GM21786 (cell line): ENCODE measurements around the gene KRTAP10-8.
"Not testable (repeated sequence)": the region's sequence is repeated elsewhere in the genome, so short reads cannot be mapped to it uniquely, and the experiment has no call there.

Experiments
- ATAC-seq: cut with Tn5 transposase; IDR thresholded peaks from one replicate; pipeline ENCODE4 v1.9.1; 2021; ENCODE audit not compliant: unreplicated experiment

The KRTAP10-8 gene, protein sequence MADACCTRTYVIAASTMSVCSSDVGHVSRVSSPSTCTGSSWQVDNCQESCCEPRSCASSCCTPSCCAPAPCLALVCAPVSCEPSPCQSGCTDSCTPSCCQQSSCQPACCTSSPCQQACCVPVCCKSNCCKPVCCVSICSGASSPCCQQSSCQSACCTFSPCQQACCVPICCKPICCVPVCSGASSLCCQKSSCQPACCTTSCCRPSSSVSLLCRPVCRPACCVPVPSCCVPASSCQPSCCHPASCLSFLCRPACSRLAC

DNA sequence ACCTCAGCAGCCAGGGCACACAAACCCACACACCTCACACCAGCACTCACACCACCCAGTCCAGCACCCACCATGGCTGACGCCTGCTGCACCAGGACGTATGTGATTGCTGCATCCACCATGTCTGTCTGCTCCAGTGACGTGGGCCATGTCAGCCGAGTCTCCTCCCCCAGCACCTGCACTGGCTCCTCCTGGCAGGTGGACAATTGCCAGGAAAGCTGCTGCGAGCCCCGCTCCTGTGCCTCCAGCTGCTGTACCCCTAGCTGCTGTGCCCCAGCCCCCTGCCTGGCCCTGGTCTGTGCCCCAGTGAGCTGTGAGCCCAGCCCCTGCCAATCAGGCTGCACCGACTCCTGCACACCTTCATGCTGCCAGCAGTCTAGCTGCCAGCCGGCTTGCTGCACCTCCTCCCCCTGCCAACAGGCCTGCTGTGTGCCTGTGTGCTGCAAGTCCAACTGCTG is at the start of gene KRTAP10-8:
KRTAP10-8 (plus strand) TSS at position 51 of the 458 bp plus-strand sequence; CDS start at position 73, 22 bp downstream.
- ATAC-seq: no peak

DNA sequence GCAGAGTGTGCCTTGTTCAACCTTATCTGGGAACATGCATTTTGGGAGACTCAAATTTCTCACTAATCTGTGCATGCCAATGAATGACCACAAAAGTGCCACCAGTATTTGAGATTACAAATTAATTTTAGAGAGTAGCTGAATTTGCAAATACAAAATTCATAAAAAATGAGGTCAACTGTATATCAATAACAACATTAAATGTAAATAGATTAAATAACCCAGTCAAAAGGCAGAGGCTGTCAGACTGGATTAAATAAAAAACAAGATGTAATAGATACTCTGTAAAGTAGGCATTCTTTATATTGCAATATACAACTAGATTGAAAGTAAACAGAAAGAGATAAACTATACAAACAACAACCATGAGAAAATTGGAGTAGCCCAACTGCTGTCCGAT is 47.8 kb upstream of the KRTAP10-8 start:
- ATAC-seq: no peak

DNA sequence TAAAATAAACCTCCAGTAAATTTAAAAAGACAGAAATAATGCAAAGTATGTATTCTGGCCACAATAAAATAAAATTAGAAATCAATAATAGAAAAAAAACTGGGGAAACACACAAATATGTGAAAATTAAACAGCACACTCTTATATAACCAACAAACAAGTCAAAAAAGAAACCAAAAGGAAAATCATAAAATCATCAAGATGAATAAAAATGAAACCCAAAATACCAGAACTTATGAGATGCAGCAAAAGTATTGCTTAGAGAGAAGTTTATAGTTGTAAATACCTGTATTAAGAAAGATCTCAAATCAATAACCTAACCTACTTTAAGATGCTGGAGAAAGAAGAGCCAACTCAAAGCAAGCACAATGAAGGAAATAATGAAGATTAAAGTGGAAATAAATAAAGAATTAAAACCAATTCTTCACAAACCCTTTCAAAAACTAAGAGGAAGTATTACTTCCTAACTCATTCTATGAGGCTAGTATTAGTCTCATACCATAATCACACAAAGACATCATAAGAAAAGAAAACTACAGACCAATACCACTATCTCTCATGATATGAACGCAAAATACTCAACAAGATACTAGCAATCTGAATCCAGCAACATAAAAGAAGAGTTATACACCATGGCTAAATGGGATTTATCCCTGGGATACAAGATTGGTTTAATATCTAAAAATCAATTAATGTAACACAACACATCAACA is 46.8 kb upstream of the KRTAP10-8 start:
- no peak for ATAC-seq

DNA sequence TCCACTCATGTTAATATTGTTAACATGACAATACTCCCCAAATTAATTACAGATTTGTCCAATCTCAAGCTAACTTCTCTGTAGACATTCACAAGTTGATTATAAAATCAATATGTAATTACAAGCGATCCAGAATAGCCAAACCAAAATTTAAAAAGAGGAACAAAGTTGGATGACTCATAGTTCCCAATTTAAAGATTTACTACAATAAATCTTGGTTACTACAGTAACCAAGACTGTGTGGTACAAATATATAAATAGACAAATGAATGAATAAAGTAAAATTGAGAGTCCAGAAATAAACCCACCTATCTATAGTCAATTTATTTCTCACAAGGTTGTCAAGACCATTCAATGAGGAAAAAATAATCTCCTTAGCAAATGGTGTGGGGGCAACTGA is 45.5 kb upstream of the KRTAP10-8 start:
- ATAC-seq: no peak

DNA sequence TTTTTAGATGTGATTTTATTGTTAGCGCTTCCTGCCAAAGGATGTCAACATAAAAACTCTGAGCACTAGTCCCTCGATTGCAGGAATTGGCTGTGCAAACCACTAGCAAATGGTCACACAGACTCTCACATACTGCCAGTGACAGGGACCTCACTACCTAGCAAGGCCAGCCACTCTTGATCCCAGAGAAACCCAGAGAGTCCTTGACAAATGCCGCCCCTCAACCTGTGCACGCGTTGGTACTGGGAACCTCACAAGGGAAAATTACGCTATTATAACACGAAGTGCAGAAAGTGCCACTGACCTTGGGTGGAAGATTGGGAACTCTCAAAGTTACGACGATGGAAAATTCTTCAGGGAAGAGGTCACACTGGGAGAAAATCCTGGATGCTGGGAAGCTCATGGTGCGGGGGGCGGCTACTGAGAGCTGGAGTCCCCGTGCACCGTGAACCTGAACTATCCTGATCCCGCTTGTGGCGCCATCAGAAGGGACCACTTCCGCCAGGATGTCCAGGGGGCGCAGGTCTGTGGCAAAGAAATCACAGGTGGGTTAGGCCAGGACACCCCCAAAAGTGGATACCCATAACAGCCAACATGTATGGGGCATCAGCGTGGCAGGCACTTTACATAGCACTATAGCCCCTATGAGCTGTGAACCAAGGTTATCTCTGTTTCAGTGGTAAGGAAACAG is 44.3 kb upstream of the KRTAP10-8 start:
- no peak for ATAC-seq

DNA sequence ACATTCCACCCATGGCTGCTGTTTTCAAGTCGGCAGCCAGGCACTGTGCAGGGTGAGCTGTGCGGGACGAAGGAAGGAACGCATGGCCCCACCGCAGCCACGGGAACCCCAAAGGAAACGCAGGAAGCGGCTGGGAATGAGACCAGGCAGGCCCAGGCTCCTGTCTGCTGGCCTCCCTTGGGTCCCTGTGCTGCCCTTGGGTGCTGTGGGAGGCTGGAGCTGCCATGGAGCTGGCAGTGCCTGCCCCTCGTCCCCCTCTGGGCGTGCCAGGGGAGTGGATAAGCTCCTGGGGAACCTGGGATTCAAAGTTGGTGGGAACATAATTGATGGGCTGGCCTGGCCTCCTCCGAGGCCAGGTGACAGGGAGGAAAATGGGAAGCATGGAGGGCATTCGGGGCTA is 43.6 kb upstream of the KRTAP10-8 start:
- no peak for ATAC-seq

DNA sequence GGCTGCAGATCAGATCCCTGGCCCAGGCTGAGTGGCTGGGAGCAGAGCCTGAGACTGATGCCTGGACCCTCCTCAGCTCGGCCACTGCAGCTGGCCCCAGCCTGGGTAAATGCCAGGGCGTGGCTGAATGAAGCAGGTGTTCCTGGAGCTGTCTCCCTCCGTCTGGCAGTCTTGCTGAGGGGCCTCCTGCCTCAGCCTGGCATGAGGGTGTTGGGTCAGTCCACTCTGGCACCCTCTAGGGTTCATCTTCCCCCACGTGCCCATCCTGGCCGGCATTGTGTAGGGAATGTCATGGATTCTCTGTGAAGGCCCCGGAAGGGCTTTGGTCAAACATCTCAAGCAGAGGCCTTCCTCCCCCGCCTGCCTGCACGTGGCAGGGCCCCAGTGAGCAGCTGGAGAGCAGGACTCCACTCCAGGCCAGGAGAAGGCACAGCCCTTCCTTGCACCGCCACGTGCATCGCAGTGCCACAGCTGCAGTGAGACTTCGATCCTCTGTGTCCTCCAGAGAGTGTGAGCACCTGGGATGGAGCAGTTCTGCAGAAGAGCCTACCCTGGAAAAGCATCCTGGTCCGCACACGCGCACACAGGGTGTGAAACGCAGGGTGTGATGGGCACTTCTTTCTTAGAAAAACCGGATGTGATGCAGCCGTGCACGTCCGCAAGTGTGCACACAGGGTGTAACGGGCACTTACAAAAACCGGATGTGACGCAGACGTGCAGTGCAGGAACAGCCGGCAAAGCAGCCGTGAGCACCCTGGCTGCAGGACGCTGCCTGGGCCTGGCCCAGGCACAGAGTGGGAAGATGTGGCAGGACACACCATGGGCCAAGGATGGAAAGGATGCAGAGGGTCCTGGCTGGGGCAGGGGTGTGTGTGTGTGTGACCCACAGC is 43.0 kb upstream of the KRTAP10-8 start:
- ATAC-seq: no peak

DNA sequence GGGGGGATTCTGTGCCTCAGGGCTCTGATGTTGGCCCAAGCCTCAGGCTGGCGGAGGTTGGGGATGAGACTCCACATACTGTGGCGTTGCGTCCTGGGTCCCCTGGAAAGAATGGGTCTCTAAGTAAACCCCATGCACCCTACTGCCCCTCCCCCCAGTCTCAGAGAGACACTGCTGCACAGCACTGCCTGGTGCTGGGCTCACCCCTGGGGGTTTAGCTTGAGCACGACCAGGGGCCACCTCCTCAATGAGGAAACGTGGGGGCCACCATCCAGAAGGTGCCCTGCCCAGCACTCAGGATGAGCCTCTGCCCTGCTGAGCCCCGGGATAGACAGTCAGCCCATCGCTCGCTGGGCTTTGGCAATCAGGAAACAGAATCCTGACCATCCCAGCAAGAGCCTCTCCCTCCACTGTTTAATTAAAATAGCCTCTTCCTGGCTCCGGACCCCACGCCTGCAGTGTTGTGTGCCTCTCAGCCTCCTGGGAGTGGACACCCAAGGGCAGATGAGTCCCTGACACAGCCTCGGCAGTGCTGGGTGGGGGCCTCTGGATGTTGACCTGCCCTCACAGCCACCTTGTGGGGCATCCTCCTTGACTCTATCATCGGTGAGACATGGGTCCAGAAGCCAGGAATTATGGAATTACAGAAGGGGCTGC is 41.9 kb upstream of the KRTAP10-8 start:
- no peak for ATAC-seq

DNA sequence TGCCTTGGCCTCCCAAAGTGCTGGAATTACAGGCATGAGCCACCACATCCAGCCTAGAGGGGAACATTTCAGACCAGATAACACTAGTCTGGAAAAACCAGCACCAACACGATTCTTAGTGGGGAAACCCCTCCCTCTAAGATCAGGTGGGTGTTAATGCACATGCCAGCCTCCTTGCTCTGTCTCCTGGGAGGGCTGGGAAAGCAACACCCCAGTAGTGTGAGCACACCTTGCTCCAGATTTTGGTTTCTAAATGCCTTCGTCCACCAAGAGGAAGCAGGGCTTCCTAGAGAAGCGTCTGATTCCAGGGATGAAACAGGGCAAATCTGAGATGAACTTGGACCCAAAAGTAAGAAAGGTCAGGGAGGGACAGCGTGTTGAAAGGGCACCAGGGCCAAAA is 40.6 kb upstream of the KRTAP10-8 start:
- ATAC-seq: no peak

DNA sequence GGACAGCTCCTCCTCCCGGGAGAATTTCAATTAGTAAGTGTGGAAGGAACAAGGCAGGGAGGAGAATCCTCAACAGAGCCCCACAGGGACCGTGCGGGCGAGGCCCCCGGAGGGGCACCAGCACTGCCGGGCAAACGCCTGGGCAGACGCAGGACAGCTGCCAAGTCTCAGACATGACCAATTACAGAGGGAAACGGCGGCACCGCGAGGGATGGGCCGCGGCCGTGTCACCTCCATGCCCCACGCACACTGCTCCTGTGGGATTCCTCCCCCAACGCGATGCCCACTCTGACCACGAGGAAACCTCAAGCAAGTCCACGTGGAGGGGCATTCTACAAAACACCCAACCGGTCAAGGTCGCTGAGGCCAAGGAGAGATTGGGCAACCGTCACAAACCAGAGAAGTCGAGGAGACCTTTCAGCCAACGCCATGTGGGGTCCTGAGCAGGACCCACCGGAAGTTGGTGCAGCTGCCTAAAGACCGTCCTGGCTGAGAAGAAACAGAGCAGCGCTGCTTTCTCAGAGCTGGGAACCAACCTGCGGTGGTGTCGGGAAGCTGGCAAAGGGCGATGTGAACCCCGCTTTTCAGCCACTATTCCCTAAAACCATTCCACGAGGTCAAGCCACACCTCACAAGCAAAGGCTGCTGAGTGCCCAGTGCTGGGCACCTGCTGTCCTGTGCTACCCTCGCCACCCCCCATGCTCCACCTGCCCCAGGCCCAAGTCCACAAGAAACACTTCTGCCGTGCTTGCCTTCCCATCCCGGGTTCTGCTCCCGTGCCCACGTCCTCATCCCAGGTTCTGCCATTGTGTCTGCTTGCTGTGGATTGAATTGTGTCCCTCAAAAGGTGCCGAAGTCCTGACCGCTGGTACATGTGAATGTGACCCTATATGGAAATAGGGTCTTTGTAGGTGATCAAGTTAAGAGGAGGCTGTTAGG is 39.8 kb upstream of the KRTAP10-8 start:
- no peak for ATAC-seq

DNA sequence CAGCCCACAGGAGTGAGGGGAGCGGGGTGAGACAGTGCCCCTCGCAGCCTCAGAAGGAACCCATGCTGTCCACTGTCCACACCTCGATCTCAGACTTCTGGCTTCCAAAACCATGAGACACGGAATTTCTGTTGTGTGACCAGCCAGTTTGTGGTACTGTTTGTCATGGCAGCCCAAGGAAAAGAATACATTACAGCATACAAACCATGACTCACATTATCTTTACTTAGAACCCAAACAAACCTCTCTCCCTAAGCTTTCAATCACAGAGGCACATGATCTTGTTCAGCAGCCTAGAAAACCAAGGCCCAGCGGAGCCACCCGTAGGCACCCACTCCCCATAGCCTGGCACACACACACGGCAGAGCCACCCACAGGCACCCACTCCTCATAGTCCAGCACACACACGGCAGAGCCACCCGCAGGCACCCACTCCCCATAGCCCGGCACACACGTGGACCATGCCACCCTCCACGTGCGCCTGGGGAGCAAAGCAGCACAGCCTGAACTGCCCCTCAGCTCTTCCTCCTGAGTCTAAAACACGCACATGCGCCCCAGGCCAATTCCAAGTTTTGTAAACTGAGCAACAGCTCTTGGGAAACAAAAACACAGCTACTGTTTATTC is 38.8 kb upstream of the KRTAP10-8 start:
- no peak for ATAC-seq

DNA sequence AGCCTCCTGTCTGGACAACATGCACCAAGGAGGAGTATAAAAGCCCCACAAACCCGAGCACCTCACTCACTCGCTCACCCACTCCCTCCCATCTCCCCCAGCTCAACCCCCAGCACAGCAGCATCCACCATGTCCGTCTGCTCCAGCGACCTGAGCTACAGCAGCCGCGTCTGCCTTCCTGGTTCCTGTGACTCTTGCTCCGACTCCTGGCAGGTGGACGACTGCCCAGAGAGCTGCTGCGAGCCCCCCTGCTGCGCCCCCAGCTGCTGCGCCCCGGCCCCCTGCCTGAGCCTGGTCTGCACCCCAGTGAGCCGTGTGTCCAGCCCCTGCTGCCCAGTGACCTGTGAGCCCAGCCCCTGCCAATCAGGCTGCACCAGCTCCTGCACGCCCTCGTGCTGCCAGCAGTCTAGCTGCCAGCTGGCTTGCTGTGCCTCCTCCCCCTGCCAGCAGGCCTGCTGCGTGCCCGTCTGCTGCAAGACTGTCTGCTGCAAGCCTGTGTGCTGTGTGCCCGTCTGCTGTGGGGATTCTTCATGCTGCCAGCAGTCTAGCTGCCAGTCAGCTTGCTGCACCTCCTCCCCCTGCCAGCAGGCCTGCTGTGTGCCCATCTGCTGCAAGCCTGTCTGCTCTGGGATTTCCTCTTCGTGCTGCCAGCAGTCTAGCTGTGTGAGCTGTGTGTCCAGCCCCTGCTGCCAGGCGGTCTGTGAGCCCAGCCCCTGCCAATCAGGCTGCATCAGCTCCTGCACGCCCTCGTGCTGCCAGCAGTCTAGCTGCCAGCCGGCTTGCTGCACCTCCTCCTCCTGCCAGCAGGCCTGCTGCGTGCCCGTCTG is 38.0 kb upstream of the KRTAP10-8 start, which contains the start of gene KRTAP10-4:
KRTAP10-4 (plus strand) TSS at position 100 of the 827 bp plus-strand sequence; CDS start at position 130, 30 bp downstream.
- not testable (repeated sequence) for ATAC-seq

DNA sequence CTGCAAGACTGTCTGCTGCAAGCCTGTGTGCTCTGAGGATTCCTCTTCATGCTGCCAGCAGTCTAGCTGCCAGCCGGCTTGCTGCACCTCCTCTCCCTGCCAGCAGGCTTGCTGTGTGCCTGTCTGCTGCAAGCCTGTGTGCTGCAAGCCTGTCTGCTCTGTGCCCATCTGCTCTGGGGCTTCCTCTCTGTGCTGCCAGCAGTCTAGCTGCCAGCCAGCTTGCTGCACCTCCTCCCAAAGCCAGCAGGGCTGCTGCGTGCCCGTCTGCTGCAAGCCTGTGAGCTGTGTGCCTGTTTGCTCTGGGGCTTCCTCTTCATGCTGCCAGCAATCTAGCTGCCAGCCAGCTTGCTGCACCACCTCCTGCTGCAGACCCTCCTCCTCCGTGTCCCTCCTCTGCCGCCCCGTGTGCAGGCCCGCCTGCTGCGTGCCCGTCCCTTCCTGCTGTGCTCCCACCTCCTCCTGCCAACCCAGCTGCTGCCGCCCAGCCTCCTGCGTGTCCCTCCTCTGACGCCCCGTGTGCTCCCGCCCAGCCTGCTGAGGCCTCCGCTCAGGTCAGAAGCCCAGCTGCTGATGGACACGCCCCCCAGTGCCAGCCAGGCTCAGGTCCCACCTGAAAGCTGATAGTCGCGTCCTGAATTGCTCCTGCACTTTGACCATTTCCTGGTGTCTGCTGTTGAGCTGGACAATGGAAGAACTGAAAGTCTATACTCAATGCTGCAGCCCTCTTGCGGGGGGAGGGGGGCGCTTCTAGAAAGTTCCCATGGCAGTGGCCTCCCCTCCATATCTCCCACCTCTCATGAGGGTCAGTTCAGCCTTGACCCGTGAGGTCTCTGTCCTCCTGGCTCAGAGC is 37.2 kb upstream of the KRTAP10-8 start:
- ATAC-seq: no peak

DNA sequence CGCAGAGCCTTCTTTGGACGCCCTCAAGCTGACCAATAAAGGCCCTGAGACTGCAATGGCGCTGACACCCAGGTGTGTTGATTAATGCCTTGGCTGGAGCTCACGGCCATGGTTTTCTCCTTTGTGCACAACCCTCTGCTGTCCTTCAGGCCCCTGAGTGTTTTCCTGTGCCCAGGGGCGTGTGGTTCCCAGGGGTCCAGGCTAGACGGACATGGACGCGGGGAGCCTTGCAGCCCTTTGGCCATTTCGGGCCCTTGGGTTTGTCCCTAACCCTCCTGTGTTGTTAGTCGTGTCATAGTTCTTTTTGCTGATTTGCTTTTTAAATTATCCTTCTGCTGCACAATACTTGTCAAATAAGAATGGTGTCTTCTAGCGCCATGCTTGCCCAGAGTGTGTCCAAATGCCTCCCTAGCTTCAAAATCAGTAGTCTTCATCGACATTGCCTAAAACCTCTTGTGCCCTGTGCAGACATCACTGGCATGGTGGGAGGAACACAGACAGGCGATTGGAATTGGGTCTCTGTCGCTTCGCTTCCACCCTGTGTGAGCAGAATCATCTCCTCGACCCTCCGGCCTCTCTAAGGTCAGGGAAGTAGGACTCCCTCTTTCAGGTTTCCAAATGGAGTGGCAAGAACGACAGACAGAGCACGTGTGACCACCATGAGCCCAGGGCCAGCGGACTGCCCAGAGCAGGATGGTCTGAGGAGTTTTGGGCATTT is 36.4 kb upstream of the KRTAP10-8 start:
- ATAC-seq: no peak

DNA sequence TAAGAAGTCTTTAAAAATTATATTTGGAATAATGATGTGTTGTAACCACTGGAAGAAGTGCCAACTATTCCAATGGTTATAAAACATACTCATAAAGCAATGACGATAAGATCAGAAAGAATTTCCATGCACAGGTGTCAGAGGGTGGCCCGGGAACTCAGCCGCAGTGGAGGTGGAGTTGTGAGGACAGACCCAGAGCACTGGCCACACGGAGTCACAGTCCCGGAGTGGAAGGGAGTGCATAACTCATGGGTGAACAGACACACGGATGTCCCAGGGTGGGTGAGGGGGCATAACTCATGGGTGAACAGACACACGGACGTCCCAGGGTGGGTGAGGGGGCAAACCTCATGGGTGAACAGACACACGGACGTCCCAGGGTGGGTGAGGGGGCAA is 35.9 kb upstream of the KRTAP10-8 start:
- no peak for ATAC-seq

DNA sequence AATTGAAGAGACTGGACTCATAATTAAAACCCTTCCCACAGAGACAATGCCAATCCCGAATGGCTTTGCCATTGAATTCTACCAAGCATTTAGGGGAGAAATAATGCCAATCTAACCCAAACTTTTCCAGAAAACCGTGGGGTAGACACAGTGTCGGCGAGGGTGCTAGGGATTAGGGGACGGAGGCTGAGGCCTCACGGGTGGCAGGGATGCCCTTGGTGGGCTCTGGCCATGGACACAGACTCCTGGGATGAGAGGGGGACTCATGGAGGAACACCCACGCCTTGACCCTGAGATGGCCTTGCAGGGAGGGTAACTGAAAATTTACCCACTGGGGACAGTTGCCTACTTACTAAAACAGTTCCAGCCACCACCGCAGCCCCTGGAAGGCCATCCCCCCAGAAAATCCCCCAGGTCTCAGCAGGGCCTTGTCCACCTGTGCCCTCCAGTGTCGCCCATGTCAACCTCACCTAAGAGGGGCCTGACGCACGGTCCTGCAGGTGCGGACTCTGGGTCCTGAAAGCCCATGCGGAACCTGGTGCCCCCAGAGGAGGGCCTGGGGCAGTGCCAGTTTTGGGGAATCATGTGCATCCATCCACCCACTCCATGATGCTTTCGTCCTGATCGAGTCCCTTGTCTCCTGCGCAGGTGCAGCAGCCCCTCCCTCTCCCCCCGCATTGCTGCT is 33.4 kb upstream of the KRTAP10-8 start:
- ATAC-seq: no peak
